CD4-positive, alpha-beta T cell treated with Interleukin-17A for 4 hours (primary cell): ENCODE measurements around the gene TDRD9.

ENCODE experiments used
- DNase-seq: peaks from one replicate; pipeline ENCODE4 v3.0.0-alpha.2; 2020; ENCODE audit warnings: mixed read lengths

The TDRD9 gene

DNA sequence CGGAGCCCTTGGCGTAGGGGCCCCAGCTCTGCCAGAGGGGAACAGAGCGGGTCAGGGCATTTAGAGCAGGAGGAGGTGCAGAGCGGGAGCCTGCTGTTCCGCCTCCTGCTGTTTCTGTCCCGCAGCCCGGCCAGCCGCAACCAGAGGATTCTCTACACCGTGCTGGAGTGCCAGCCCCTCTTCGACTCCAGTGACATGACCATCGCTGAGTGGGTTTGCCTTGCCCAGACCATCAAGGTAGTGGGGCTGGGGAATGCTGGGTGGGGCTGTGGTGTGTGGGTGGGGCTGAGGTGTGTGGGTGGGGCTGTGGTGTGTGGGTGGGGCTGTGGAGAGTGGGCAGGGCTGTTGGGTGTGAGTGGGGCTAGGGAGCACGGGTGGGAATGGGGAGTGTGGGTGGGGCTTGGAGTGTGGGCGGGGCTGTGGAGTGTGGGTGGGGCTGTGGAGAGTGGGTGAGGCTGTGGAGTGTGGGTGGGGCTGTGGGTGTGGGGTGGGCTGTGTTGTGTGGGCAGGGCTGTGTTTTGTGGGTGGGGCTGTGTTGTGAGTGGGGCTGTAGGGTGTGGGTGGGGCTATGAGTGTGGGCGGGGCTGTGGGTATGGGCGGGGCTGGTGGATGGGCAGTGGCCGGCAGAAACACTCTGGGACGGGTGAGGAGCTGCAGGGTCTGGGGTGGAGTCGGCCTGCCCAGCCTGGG, 165.3 kb downstream of the TDRD9 start:
- no peak for DNase-seq

- DNase-seq = no peak
Measured at GRCh38 chr14:104094056-104094708, 165.9 kb downstream of the TDRD9 start.

DNA sequence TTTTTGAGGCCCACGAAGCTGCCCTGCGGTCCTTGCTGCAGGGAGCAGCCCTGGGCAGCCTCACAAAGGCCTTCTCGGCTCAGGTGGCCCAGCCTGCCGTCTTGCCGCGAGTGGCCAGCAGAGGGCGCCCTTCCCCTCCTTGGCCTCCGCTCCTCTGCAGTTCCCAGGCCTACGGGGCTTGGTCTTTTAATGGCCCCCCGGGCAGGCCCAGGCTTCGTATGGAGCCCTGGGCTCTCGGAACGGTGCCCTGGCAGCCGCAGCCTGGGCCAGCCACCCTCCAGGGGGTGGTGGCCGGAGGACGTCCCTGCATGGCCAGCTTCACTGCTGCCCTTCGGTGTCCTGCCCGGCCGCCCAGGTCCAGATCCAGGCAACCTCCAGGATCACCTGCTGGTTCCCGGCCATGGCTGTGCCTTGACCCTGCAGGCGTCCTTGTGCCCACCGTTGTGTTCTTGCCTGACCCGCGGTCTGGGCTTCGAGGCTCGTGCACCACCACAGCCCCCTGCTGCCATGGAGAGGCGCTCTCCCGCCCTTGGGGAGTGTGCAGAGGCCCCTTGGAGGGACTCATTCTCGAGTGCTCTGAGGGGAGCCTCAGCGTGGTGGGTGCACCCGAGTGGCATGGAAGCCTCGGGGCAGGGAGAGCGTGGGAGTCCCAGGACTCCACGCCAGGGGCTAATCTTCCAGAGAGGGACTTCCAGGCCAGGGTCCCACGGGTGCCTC, 166.6 kb downstream of the TDRD9 start:
- DNase-seq = peak; percentile 77

- DNase-seq = no peak
Measured at GRCh38 chr14:104095426-104096310, 167.4 kb downstream of the TDRD9 start.

- no peak for DNase-seq
Measured at GRCh38 chr14:104096318-104096717, 168.1 kb downstream of the TDRD9 start.

DNA sequence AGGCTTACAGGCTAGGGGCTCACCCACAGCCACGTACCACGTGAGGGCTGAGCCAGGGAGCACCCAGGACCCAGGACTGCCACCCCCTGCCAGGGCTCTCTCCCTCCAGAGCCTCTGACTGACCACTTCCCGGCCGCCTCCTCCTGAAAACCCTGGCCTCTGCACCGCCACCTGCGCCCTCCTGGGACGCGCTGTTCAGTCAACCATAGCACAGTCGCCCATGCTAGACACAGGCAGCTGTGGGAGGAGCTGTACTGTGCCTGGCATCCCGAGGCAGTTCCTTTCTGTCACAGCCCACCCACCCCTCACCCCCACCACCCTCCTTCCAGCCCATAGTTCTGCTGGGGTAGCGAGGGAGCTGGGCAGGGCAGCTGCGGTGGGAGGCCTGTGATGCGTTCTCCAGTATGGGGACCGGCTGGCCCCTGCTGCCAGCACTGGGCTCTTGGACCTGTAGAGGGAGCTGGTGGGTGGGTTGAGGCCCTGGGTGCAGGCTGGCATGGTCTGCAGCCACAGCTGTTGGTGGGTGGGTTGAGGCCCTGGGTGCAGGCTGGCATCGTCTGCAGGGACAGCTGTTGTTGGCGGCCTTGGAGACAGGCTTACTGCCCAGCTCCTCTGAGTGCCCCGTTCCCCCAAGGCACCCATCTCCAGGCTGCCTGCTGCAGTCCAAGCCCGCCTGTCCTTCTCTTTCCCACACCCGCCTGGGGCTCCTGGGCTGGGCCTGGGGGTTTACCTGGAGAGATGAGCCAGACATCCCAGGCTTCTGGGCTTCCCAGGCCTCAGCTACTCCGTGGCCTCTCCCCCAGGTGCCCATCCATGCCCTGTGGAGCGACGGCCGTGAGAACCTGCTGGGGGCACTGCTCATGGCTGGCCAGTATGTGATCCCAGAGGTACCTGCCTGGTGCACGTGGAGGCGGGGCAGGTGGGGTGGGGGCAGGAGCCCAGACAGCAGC, 168.8 kb downstream of the TDRD9 start:
- no peak for DNase-seq

GRCh38 chr14:104098272-104099095, 170.2 kb downstream of the TDRD9 start:
- DNase-seq = no peak

- no peak for DNase-seq
Measured at GRCh38 chr14:104099096-104100041, 171.1 kb downstream of the TDRD9 start.

DNA sequence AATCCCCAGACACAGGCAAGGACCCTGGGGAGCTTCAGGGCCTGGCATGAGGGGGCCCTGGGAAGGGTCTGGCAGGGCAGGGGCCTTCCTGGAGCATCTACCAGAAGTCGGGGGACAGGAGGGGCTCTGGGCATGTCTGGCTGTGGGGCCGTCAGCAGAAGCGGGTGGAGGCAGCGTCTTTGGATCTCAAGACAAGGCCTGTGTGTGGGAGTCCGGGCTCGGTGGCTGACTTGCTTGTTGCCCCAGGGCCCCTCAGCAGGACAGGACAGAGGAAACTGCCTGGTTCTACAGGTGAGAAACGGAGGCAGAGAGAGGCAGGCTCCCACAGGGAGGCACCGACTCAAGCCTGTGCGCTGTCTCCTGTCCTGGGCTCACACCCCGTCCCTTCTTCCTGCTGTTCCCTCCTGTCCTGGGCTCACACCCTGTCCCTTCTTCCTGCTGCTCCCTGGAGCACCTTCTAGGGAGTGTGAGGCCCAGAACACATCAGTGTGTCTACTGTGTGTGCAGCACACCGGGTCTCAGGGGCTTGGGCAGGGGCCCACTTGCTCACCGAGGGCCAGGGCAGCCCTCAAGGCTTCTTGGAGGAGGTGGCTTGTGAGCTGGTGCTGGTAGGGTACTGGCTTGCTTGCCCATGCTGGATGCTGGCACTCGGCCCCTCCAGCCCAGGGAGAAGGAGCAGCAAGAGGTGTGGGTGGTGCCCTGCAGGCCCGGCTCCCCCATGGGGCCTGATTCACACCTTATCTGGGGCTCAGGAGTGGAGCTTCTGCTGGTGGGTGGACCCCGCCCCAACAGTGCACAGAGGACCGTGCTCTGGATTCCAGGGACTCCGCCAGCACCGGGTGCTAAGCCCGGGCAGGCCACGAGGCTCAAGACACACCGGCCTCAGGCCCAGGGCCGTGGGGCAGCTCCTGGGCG, 172.2 kb downstream of the TDRD9 start:
- DNase-seq = no peak

DNA sequence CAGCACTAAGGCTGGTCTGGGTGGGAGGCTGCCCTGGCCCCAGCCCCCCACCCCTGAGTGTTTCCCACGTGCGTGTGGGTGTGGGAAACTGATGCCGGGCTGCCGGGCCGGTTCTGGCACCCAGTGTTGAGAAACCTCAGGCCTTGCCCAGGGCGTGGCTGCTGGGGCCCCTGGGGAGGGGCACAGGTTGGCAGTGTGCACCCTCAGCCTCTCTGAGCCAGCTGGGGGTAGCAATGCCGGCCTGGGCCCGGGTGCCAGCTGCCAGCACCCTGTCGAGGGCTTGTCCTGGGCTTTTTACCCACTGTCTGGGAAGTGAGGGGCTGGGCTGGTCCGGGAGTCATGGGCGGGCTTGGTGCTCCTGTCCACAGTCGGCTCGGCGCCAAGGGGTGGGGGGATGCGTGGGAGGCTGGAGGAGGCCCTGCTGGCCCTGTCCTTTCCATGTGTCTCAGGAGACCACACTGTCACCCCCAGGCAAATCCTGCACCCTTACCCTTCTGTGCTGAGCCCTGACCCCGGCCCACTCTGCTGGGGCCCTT, 172.9 kb downstream of the TDRD9 start:
- DNase-seq = no peak

DNA sequence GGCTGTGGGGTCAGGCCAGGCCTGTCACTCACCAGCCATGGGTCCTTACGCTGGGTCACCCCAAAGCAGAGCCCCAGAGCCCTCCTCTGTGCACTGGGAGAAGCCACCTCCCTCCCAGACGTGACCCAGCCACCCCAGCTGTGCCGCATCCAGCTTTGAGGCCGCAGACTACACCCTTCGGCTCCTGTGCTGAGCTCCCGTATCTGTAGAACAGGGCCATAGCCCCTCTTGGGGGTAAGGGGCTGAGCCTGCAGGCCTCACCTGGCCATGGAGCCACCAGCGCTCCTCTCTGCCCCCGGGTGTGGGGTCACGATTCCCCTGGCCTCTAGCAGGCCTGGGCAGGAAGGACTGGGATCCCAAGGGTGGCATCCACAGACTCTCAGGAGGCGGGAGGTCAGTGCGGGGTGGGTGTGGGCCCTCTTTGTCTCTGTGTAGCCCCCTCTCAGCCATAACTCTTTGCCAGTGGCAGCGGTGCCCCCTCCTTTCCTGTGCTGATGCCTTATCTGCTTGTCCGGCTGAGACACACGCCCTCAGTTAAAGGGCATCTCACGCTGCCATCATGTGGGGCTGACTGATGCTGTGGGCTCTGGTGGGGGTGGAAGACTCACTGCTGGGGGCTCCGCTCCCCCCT, 173.5 kb downstream of the TDRD9 start:
- DNase-seq = no peak
